Activated naive CD4-positive, alpha-beta T cell treated with anti-CD3 and anti-CD28 coated beads, Interleukin-2, amount 10 ng/mL, durations not matched to agents 5 hours and 36 hours (primary cell): ENCODE measurements around the gene PXMP4. TPM values are rescaled to one million over a fixed set of nuclear protein-coding genes. Genes with fewer than 3 reads are reported as not detected.

Experiments used
- total RNA-seq, 2 experiments: library from RNA; stranded (reverse); gene quantifications; one replicate each; pipeline ENCODE4 v1.2.3, GENCODE V29; 2021

PXMP4 gene, protein sequence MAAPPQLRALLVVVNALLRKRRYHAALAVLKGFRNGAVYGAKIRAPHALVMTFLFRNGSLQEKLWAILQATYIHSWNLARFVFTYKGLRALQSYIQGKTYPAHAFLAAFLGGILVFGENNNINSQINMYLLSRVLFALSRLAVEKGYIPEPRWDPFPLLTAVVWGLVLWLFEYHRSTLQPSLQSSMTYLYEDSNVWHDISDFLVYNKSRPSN
- 10 to 100 TPM; 14.4 to 16.4 TPM for total RNA-seq

DNA sequence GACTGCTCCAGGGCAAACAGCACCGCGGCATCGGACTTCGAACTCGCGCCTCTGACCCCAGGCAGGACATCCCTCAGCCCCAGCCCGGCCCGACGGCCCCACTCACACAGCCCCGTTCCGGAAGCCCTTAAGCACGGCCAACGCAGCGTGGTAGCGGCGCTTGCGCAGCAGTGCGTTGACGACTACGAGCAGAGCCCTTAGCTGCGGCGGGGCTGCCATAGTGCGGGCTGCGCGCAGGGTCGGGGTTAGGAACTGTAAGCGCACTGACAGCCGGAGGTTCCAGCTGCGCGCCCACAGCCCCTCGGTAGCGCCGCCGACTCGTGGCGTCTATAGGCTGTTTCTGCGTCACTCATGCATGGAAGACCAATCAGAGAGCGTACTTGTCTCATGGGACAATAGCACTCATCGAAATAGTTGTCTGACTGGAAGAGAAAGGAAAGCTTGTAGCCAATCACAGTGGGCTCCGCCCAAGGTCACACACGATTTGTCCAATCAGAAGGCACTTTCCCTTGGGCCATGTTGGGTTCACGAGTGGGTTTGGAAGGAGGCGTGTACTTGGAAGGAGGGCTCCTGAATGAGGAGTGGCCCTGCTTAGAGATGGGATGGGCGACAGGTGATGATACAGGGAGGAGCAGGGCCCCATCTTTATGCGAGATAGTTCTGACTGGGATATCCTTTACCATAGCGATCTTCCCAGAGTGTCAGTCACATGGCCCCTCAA lies at the start of gene PXMP4:
Gene PXMP4 (minus strand): TSS at position 322 of the 721 bp plus-strand sequence. CDS start 103 bp downstream, at position 219.

DNA sequence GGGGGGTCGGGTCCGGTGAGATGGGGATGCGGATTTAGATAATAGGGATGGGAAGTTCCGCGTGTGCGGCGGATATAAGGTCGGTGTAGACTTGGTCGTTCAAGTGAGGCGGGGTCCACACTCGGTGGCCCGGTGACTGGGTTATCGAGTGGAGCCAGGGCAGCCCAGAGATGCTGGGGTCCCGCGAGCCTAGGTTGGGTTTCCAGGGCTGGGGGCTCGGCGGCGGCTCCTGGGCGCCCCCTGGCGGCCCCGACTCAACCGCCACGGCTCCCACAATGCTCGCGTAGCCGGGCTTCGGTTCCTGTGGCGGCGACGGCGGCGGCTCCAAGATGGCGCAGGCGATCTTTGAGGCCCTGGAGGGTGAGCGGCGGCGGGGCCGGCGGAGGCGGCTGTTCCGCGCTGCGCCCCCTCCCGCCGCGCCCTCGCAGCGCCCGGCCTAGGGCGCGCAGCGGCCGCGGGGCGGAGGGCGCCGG lies 11.6 kb upstream of the PXMP4 start, which contains the start of gene ZNF341:
Gene ZNF341 (plus strand): TSS at position 304 of the 473 bp plus-strand sequence. CDS start 26 bp downstream, at position 330.

DNA sequence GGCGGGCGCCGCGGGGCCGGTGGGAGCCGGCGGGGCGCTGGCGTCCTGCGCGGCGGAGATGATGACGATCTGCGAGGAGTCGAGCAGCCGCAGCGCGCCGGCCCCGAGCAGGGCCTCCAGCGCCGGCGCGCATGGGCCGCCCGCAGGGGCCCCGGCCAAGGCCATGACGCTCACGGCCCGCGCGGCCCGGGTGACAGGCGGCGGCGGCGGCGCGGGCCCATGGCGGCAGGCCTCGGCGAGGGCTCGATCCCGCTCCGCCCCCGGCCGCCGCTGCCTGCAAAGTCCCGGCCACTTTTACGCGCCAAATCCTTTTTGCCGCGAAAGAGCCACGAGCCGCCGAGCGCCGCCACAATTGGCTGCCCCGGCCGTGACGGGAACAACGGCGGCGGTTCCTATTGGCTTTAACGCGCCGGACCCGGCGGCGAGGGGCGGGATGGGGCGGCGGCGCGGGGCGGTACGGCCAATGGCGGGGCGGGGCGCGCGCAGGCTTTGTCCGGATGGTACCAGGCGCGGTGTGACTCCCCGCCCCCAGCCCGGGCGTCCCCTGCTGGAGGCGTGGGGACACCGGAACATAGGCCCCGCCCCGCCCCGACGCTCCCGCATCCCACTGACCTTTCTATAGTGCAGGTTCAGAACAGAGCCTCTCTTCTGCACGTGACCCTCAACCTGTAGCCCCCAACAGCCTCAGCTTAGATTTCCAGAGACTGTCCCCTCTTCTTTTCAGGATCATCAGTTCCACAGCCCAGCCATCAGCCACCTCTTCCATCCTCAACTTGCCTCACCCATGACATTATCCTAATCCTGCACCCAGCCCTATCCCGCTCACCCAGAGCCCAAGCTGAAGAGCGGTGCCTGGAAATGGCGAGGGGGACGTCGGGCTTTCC lies 33.8 kb downstream of the PXMP4 start, which contains the start of gene E2F1:
Gene E2F1 (minus strand): TSS at position 286 of the 884 bp plus-strand sequence. CDS start 121 bp downstream, at position 165.

DNA sequence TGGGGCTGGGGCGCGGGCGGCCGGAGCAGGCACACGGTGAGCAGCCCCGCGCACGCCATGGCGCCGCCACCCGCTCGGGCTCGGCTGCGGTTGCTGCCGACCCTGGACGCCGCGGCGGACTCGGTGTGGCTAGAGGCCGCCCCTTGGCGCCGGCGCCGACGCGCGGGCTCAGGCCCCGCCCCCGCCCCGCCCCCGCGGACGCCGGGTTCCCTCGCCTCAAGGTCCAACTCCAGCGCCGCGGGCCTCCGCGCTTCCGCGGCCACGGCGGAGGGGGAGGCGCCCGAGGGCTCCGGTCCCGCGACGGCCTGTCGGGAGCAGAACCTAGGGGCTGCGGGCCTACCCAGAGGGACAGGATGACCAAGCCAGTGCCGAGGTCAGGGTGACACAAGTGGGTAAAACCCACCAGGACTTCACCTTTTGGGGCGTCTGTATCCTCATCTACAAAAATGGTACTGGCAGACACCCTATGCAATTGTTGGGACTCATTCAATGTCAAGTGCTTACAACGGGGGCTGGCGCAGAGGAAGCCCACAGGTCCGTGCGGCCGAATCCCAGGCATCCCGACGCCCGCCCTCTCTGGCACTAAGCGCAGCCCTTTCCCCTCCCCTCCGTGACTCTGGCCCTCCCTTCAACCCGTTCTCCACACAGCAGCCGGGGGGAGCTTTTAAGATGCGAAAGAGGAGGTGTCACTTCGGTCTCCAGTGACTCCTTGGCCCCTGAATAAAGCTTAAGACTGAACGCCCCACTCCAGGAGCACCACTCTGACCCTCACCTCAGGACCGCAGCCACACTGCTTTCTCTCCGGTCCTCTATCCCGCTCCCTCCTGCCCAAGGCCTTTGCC lies 45.6 kb downstream of the PXMP4 start, which contains the start of gene NECAB3:
Gene NECAB3 (minus strand): TSS at position 135 of the 842 bp plus-strand sequence. CDS start 76 bp downstream, at position 59.

DNA sequence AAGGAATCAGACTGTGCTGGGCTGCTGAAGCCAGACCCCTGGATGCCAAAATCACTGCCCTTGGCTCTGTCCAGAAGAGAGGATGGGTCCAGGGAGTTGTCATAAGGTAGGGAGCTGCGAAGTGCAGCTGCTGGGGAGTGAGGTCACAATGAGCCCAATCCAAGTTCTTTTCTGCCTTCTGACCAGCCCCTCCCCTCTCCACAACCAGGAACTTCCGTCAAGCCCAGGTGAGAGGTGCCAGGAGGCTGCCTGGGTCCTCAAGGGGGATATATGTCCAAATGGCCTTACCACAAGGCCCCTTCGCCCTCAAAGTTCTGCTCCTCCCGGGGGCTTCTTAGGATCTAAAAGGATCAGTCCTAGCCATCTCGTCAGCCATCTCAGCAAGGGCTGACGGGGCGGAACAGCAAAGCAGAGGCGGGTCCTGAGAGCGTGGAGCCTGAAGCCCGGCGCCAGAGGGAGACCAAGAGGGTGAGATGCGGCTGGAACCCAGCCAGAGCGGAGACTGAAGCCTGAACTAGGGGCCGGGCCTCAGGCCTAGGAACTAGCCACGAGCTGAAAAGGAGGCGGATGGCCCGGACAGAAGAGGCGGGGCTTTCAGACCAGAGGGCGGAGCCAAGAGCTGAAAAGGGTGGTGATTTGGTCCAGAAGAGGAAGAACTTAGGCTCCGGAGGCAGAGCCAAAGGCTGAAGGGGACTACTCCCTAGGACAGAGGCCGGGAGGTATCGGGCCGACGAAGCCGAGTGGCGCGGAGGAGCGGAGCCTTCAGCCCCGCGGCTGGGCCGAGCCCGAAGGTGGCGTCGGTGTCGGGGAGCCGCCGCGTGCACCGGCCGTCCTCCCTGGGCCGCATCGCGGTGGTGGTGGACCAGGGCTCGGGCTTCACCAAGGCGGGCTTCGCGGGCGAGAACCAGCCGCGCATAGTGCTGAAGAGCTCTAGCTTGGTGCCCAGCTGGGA lies 53.5 kb downstream of the PXMP4 start, which contains the start of gene ACTL10:
Gene ACTL10 (plus strand): TSS at position 651 of the 952 bp plus-strand sequence. CDS start 555 bp downstream, outside the sequence.

DNA sequence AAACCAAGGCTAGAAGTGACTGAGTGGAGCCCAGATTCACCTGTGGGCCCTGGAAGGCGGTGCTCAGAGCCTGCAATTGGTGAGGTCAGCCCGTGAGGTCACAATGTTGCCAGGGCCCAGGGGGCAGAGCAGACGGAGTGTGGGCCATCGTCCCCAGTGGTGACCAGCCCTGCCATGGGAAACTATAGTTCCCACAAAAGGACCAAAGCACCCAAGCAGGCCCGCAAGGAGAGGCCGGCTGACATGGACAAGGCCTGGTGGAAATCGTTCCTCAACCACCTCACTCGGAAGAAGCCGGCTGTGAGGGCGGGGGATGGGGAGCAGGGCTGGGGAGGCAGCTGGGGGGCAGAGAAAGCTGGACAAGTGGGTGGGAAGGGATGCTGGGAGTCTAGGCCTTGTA lies 57.9 kb downstream of the PXMP4 start, which contains the start of gene C20orf144:
Gene C20orf144 (plus strand): TSS at position 156 of the 400 bp plus-strand sequence. CDS start 19 bp downstream, at position 175.

Other genes with a start within 250 kb of the PXMP4 start
- 10 to 100 TPM; 17.9 to 20.5 TPM for gene CBFA2T2, start 230.2 kb downstream of the PXMP4 start, total RNA-seq
- gene C20orf144, start 58.0 kb downstream of the PXMP4 start, total RNA-seq: under 1 TPM; 0.18 to 0.22 TPM
- gene ACTL10, start 53.4 kb downstream of the PXMP4 start, total RNA-seq: 1 to 10 TPM; 4.9 TPM
- gene NECAB3, start 45.9 kb downstream of the PXMP4 start, total RNA-seq: 10 to 100 TPM; 51.5 to 53.6 TPM
- gene E2F1, start 33.9 kb downstream of the PXMP4 start, total RNA-seq: 10 to 100 TPM; 48.2 to 52.9 TPM
- gene ZNF341, start 11.7 kb upstream of the PXMP4 start, total RNA-seq: 1 to 10 TPM; 4.3 to 4.4 TPM
- gene CHMP4B, start 91.0 kb upstream of the PXMP4 start, total RNA-seq: 10 to 100 TPM; 95.0 to 96.5 TPM